Measurements from ENCODE around the gene NPC1L1. TPM values are rescaled to one million over a fixed set of nuclear protein-coding genes. Genes with fewer than 3 reads are reported as not detected.

NPC1L1 gene
- total RNA-seq, 1 donor from 2014 or later, result 1.5 TPM

GRCh38 chr7:44534501-44534900 is 6.6 kb downstream of the NPC1L1 start:
- no peak overlapping the region for H3K4me3 ChIP-seq (ENCODE audit: low read depth, low read length)
- TF ChIP-seq CTCF (IDR thresholded peaks at IDR 0.05; ENCODE audit: insufficient read depth, low read length, poor library complexity, severe bottlenecking), result peak; percentile 66
- no peaks in the 10 kb centered on the region for H3K27me3 ChIP-seq (ENCODE audit: control insufficient read depth, insufficient read depth, low read length)
- H3K36me3 ChIP-seq (ENCODE audit: control insufficient read depth, insufficient read depth, low read length), result no peaks in the 10 kb centered on the region
- DNase-seq (ENCODE audit: low read depth), result no peak

- no peak for DNase-seq (ENCODE audit: low read depth)
- Histone ChIP-seq H3K4me3 (ENCODE audit: low read depth, low read length) (no peak overlapping the region), H3K27me3 (ENCODE audit: control insufficient read depth, insufficient read depth, low read length) (no peaks in the 10 kb centered on the region), H3K36me3 (ENCODE audit: control insufficient read depth, insufficient read depth, low read length) (no peaks in the 10 kb centered on the region)
- no peak for TF ChIP-seq CTCF (IDR thresholded peaks at IDR 0.05; ENCODE audit: insufficient read depth, low read length, poor library complexity, severe bottlenecking)
Measured at GRCh38 chr7:44534087-44534486, 7.0 kb downstream of the NPC1L1 start.

- Histone ChIP-seq H3K4me3 (ENCODE audit: low read depth, low read length) (no peak overlapping the region), H3K36me3 (ENCODE audit: control insufficient read depth, insufficient read depth, low read length) (no peaks in the 10 kb centered on the region), H3K27me3 (ENCODE audit: control insufficient read depth, insufficient read depth, low read length) (no peaks in the 10 kb centered on the region)
- no peak for DNase-seq (ENCODE audit: low read depth)
- TF ChIP-seq CTCF (IDR thresholded peaks at IDR 0.05; ENCODE audit: insufficient read depth, low read length, poor library complexity, severe bottlenecking), result no peak
Measured at GRCh38 chr7:44533301-44534055, 7.7 kb downstream of the NPC1L1 start.

- no peak for TF ChIP-seq CTCF (IDR thresholded peaks at IDR 0.05; ENCODE audit: insufficient read depth, low read length, poor library complexity, severe bottlenecking)
- Histone ChIP-seq H3K4me3 (ENCODE audit: low read depth, low read length) (no peak overlapping the region), H3K36me3 (ENCODE audit: control insufficient read depth, insufficient read depth, low read length) (no peaks in the 10 kb centered on the region), H3K27me3 (ENCODE audit: control insufficient read depth, insufficient read depth, low read length) (no peaks in the 10 kb centered on the region)
- DNase-seq (ENCODE audit: low read depth), result no peak
Measured at GRCh38 chr7:44531421-44532380, 9.4 kb downstream of the NPC1L1 start.

GRCh38 chr7:44530990-44531389 is 10.1 kb downstream of the NPC1L1 start:
- no peak overlapping the region for H3K4me3 ChIP-seq (ENCODE audit: low read depth, low read length)
- no peaks in the 10 kb centered on the region for H3K36me3 ChIP-seq (ENCODE audit: control insufficient read depth, insufficient read depth, low read length)
- TF ChIP-seq CTCF (IDR thresholded peaks at IDR 0.05; ENCODE audit: insufficient read depth, low read length, poor library complexity, severe bottlenecking), result no peak
- no peak for DNase-seq (ENCODE audit: low read depth)
- no peaks in the 10 kb centered on the region for H3K27me3 ChIP-seq (ENCODE audit: control insufficient read depth, insufficient read depth, low read length)
